ENCODE results near the gene GIPC2. TPM values are rescaled to one million over a fixed set of nuclear protein-coding genes. Genes with fewer than 3 reads are reported as not detected.

GIPC2 gene
- total and polyA plus RNA-seq, 2 donors (not counting 3 experiments of a cell fraction or from before 2014, with no cell fraction given), result 2.8 to 9.6 TPM

DNA sequence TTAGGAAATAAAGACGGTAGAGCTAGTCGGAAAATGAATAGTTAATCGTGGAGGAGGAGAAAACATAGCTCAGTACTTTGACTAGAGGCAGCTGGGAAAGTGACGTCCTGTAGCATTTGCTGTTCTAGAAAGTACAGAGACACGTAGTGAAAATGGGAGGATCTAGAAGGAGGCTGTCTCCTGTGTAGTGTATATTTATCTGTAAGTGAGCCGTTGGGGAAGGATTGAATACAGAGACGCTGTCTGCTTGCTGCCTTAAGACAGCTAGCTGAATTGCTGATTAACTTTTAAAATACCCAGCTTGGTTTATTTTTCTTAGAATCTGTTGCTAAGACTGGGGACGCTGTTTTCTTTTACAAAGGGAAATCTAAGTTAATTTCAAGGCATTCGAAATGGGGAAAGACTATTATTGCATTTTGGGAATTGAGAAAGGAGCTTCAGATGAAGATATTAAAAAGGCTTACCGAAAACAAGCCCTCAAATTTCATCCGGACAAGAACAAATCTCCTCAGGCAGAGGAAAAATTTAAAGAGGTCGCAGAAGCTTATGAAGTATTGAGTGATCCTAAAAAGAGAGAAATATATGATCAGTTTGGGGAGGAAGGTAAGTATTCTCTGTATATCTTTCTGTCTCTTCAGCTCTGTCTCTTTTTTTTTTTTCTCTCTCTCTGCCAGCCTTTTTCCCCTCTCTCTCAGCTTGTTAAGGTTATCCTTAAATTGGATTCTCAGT, 40.9 kb upstream of the GIPC2 start, which contains the start of gene DNAJB4:
TSS of gene DNAJB4 (plus strand) at position 221 of the 729 bp plus-strand sequence. CDS start at position 393, 172 bp downstream.
- H3K4me1 ChIP-seq (ENCODE audit: control insufficient read depth, extremely low read depth, insufficient read depth, low read length), result peaks cover 29% of the 10 kb centered on the region
- peak within 1 kb of the TSS; percentile 82 for H3K27ac ChIP-seq (ENCODE audit: insufficient read depth, low read depth, low read length)
- ChIA-PET CTCF (interaction anchor here (0.7 to 15.7 kb wide), 16 partner anchors 24 to 126 kb away, joined by 3 to 250 read pairs (median 6); partner anchors contain the start of genes FUBP1 and NEXN), POLR2A (interaction anchor here (0.5 to 3.9 kb wide), 28 partner anchors 9 to 214 kb away, joined by 3 to 122 read pairs (median 10); partner anchors contain the start of gene FUBP1)
- H3K9me1 ChIP-seq (replicated peaks; ENCODE audit: control insufficient read depth, extremely low read depth, insufficient read depth, low read length), result no peaks in the 10 kb centered on the region
- H4K20me1 ChIP-seq (replicated peaks; ENCODE audit: control insufficient read depth, extremely low read depth, insufficient read depth, low read length), result peaks cover 5% of the 10 kb centered on the region
- DNase-seq (ENCODE audit: low read depth, low spot score) (peak; percentile 98), FAIRE-seq (peak; percentile 88)
- H2AFZ ChIP-seq (ENCODE audit: low read depth, low read length), result no peak within 1 kb of the TSS
- TF ChIP-seq JUN (IDR thresholded peaks at IDR 0.05; ENCODE audit: borderline replicate concordance, insufficient read depth, insufficient read length, low read depth) (no peak), GATA2 (IDR thresholded peaks at IDR 0.05; ENCODE audit: insufficient read depth, insufficient read length, low read depth, low read length) (no peak), POLR2AphosphoS5 (IDR thresholded peaks at IDR 0.05; ENCODE audit: insufficient read depth, low read depth, low read length) (peak; percentile 72), FOS (IDR thresholded peaks at IDR 0.05; ENCODE audit: borderline replicate concordance, insufficient read depth, low read length) (no peak), POLR2A (IDR thresholded peaks at IDR 0.05; ENCODE audit: low read depth, low read length) (peak; percentile 94), EZH2 (IDR thresholded peaks at IDR 0.05; ENCODE audit: borderline replicate concordance, low read depth, low read length, severe bottlenecking) (no peak), MYC (IDR thresholded peaks at IDR 0.05; ENCODE audit: low read depth, low read length) (no peak)
- TF ChIP-seq, protein P1, sequence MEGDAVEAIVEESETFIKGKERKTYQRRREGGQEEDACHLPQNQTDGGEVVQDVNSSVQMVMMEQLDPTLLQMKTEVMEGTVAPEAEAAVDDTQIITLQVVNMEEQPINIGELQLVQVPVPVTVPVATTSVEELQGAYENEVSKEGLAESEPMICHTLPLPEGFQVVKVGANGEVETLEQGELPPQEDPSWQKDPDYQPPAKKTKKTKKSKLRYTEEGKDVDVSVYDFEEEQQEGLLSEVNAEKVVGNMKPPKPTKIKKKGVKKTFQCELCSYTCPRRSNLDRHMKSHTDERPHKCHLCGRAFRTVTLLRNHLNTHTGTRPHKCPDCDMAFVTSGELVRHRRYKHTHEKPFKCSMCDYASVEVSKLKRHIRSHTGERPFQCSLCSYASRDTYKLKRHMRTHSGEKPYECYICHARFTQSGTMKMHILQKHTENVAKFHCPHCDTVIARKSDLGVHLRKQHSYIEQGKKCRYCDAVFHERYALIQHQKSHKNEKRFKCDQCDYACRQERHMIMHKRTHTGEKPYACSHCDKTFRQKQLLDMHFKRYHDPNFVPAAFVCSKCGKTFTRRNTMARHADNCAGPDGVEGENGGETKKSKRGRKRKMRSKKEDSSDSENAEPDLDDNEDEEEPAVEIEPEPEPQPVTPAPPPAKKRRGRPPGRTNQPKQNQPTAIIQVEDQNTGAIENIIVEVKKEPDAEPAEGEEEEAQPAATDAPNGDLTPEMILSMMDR (IDR thresholded peaks at IDR 0.05; ENCODE audit: extremely low read depth in 1 of 2, insufficient read depth in 1 of 2, low read depth in 1 of 2, low read length in 2 of 2), result no peak
- TF ChIP-seq, protein P2, sequence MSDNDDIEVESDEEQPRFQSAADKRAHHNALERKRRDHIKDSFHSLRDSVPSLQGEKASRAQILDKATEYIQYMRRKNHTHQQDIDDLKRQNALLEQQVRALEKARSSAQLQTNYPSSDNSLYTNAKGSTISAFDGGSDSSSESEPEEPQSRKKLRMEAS (IDR thresholded peaks at IDR 0.05; ENCODE audit: insufficient read depth, insufficient read length), result no peak
- intact Hi-C loops (cut with micrococcal nuclease) (loop anchor here (1.0 kb wide), 6 partner anchors 26 to 109 kb away; partner anchors contain the start of gene FUBP1), dilution Hi-C loops (cut with MboI; ENCODE audit: extremely low pct_ligation_motif_present, low sequenced_read_pairs) (no loop called here)
- H3K9me3 ChIP-seq (replicated peaks; ENCODE audit: control insufficient read depth, insufficient read depth, low read length), result no peaks in the 10 kb centered on the region
- H3K36me3 ChIP-seq (ENCODE audit: control insufficient read depth in 2 of 2, extremely low read depth in 1 of 2, insufficient read depth in 2 of 2, low read length in 2 of 2), result peaks cover 0 to under 1% of the 10 kb centered on the region in 2 experiments
- H3K27me3 ChIP-seq (ENCODE audit: control insufficient read depth in 2 of 2, insufficient read depth in 2 of 2, low read length in 2 of 2), result no peaks in the 10 kb centered on the region
- TSS peak; percentile 59 for BruUV-seq (replicated peaks)
- H3K9ac ChIP-seq (replicated peaks; ENCODE audit: extremely low read depth, insufficient read depth, low read length), result peak within 1 kb of the TSS; percentile 98
- peaks cover 56% of the 10 kb centered on the region for H3K79me2 ChIP-seq (ENCODE audit: control insufficient read depth, insufficient read depth, low read length)
- H3K4me2 ChIP-seq (ENCODE audit: insufficient read depth, low read length), result peak within 1 kb of the TSS; percentile 100
- peak within 1 kb of the TSS; percentile 69 to 99 (median 98) for H3K4me3 ChIP-seq (replicated peaks in 1 of 3; ENCODE audit: insufficient read depth in 1 of 3, low read depth in 1 of 3, low read length in 3 of 3)
